GM23338 (cell line): ENCODE data around the gene ZSCAN32. TPM values are rescaled to one million over a fixed set of nuclear protein-coding genes. Genes with fewer than 3 reads are reported as not detected.

Experiments
- ATAC-seq: fragments of 200-7000 bp; cut with Tn5 transposase; 3 replicates; pipeline ENCODE4 v1.9.1; 2020
- DNase-seq: peaks from one replicate; pipeline ENCODE4 v3.0.0-alpha.2; 2015; ENCODE audit warnings: low spot score
- H2AFZ ChIP-seq: fragments of 200-600 bp; sonication (generic); 2 replicates; pipeline ENCODE4 v1.8.0; 2016; ENCODE audit warnings: antibody characterized with exemption, mild to moderate bottlenecking, moderate library complexity
- H3F3A ChIP-seq: fragments of 200-600 bp; sonication (generic); replicated peaks from 2 replicates; pipeline ENCODE4 v1.8.0; 2017; ENCODE audit warnings: antibody characterized with exemption, mixed run types, low read depth
- H3K27ac ChIP-seq: fragments of 200-600 bp; sonication (generic); 2 replicates; pipeline ENCODE4 v1.6.1; 2016; ENCODE audit warnings: low read depth
- H3K27me3 ChIP-seq: fragments of 200-600 bp; sonication (generic); 2 replicates; pipeline ENCODE4 v1.8.0; 2016; ENCODE audit warnings: mild to moderate bottlenecking, mixed run types, moderate library complexity; ENCODE audit not compliant: insufficient read depth
- H3K36me3 ChIP-seq: fragments of 200-600 bp; sonication (generic); 2 replicates; pipeline ENCODE4 v1.8.0; 2016; ENCODE audit warnings: mild to moderate bottlenecking; ENCODE audit not compliant: insufficient read depth
- H3K4me1 ChIP-seq: fragments of 200-600 bp; sonication (generic); 2 replicates; pipeline ENCODE4 v1.8.0; 2016; ENCODE audit warnings: mild to moderate bottlenecking, moderate library complexity; ENCODE audit not compliant: insufficient read depth
- H3K4me2 ChIP-seq: fragments of 200-600 bp; sonication (generic); 2 replicates; pipeline ENCODE4 v1.7.1; 2017; ENCODE audit warnings: mixed run types
- H3K4me3 ChIP-seq: fragments of 200-600 bp; sonication (generic); 2 replicates; pipeline ENCODE4 v1.6.1; 2016; ENCODE audit warnings: mixed run types
- H3K79me2 ChIP-seq: fragments of 200-600 bp; sonication (generic); replicated peaks from 2 replicates; pipeline ENCODE4 v1.8.0; 2017; ENCODE audit warnings: mild to moderate bottlenecking; ENCODE audit not compliant: insufficient read depth
- H3K9me2 ChIP-seq: fragments of 200-600 bp; sonication (generic); 2 replicates; pipeline ENCODE4 v1.8.0; 2017; ENCODE audit not compliant: insufficient read depth
- H4K20me1 ChIP-seq: fragments of 200-600 bp; sonication (generic); replicated peaks from 2 replicates; pipeline ENCODE4 v1.8.0; 2017; ENCODE audit warnings: mild to moderate bottlenecking; ENCODE audit not compliant: insufficient read depth
- H3K27ac Mint-ChIP-seq: 2 replicates; pipeline ENCODE4 v1.8.0; 2020; ENCODE audit warnings: inconsistent platforms, mild to moderate bottlenecking, moderate library complexity, mixed read lengths
- H3K27me3 Mint-ChIP-seq: 3 replicates; pipeline ENCODE4 v1.8.0; 2022; ENCODE audit warnings: low read depth, mild to moderate bottlenecking, moderate library complexity, mixed read lengths, inconsistent platforms; ENCODE audit not compliant: insufficient read depth, poor library complexity
- H3K36me3 Mint-ChIP-seq: 3 replicates; pipeline ENCODE4 v1.8.0; 2021; ENCODE audit warnings: low read depth, mild to moderate bottlenecking, inconsistent platforms, moderate library complexity, mixed read lengths
- H3K4me1 Mint-ChIP-seq: 3 replicates; pipeline ENCODE4 v1.8.0; 2020; ENCODE audit warnings: mild to moderate bottlenecking, inconsistent platforms, mixed read lengths
- H3K4me3 Mint-ChIP-seq: 3 replicates; pipeline ENCODE4 v1.8.0; 2021; ENCODE audit warnings: moderate library complexity, mild to moderate bottlenecking, inconsistent platforms, mixed read lengths
- H3K9me3 Mint-ChIP-seq: 3 replicates; pipeline ENCODE4 v1.8.0; 2020; ENCODE audit warnings: moderate library complexity, mild to moderate bottlenecking, inconsistent platforms, mixed read lengths
- CREB1 ChIP-seq: fragments of 250-450 bp; sonication (Bioruptor Pico); IDR thresholded peaks from 2 replicates; pipeline ENCODE4 v1.5.0; 2020; ENCODE audit warnings: low read depth, mild to moderate bottlenecking, moderate library complexity
- ETS1 ChIP-seq: IDR thresholded peaks from 2 replicates; pipeline ENCODE4 v1.6.1; 2016; ENCODE audit warnings: antibody characterized with exemption
- JUNB ChIP-seq: IDR thresholded peaks from one replicate; pipeline ENCODE4 v1.6.1; 2016; ENCODE audit warnings: antibody characterized with exemption; ENCODE audit not compliant: unreplicated experiment
- NANOG ChIP-seq: IDR thresholded peaks from 2 replicates; pipeline ENCODE4 v1.6.1; 2016; ENCODE audit warnings: antibody characterized with exemption, borderline replicate concordance
- POLR2AphosphoS5 ChIP-seq: IDR thresholded peaks from 2 replicates; pipeline ENCODE4 v1.6.1; 2016; ENCODE audit warnings: antibody characterized with exemption, low read depth
- STAT1 ChIP-seq: IDR thresholded peaks from one replicate; pipeline ENCODE4 v1.6.1; 2016; ENCODE audit warnings: antibody characterized with exemption; ENCODE audit not compliant: unreplicated experiment
- ZNF114 ChIP-seq: fragments of 250-450 bp; sonication (Bioruptor Pico); IDR thresholded peaks from 2 replicates; pipeline ENCODE4 v1.5.0; 2020; ENCODE audit warnings: mild to moderate bottlenecking, moderate library complexity
- ZNF331 ChIP-seq: fragments of 250-450 bp; sonication (Bioruptor Pico); IDR thresholded peaks from 2 replicates; pipeline ENCODE4 v1.5.0; 2020; ENCODE audit warnings: low read depth, mild to moderate bottlenecking, moderate library complexity
- ZNF462 ChIP-seq: fragments of 250-450 bp; sonication (Bioruptor Pico); IDR thresholded peaks from 2 replicates; pipeline ENCODE4 v1.5.0; 2020; ENCODE audit warnings: mild to moderate bottlenecking, moderate library complexity
- polyA plus RNA-seq: library from polyadenylated mRNA; unstranded; fragments of >200 nt; fragmentation: Nextera tagmentation; extraction: Ambion mirVana; gene quantifications from 2 replicates; pipeline ENCODE4 v1.2.1, GENCODE V29; 2016
- total RNA-seq: library from RNA; depleted of rRNA; stranded (reverse); fragments of >200 nt; shearing (Covaris generic); gene quantifications from 2 replicates; pipeline ENCODE4 v1.2.3, GENCODE V29; 2014

The ZSCAN32 gene
- total and polyA plus RNA-seq, 2 experiments from 2014 or later = 11.7 to 19.2 TPM

DNA sequence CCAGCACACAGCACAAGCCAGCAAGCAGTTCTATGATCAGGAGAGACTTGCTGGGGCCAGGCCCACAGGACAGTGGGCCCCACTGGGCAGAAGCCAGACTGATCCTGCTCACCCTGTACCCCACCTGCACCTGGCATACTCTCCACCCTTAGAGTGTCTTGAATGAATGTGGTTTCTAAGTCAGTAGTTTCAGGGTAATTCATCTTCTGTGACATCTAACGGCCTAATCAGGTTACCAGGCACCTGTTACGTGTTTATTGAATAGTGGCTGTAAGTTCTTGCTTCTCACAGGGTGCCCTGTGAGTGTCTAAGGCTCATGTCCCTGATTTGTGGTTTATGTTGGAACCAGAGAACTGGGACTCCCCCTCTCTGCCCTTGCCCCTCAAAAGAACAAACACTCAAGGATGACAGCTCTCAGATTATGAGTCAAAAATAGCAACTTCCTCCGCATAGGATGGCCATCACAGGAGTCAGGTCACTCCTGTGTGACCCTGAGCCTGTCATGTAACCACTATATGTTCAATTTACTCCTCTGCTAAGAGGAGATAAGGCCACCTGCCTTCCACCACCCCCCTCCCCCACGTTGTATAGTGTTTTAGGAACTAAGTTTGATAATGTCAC, 52.1 kb downstream of the ZSCAN32 start:
- H3K36me3 ChIP-seq = no peaks in the 10 kb centered on the region
- H3K27me3 ChIP-seq = no peaks in the 10 kb centered on the region
- H3K4me1 ChIP-seq = no peaks in the 10 kb centered on the region
- Mint-ChIP-seq H3K4me3 (no peak overlapping the region), H3K9me3 (peaks cover 76% of the 10 kb centered on the region), H3K36me3 (peaks cover 14% of the 10 kb centered on the region), H3K4me1 (no peaks in the 10 kb centered on the region), H3K27me3 (peaks cover 2% of the 10 kb centered on the region), H3K27ac (no peak overlapping the region)
- no peak for ATAC-seq
- no peak overlapping the region for H3K4me2 ChIP-seq
- H3K79me2 ChIP-seq = no peaks in the 10 kb centered on the region
- H3F3A ChIP-seq = no peaks in the 10 kb centered on the region
- DNase-seq = no peak
- H4K20me1 ChIP-seq = no peaks in the 10 kb centered on the region
- TF ChIP-seq STAT1 (no peak), ETS1 (no peak), JUNB (no peak), ZNF331 (CRISPR knock-in tag) (no peak)
- H3K27ac ChIP-seq = no peak overlapping the region
- H3K9me2 ChIP-seq = no peaks in the 10 kb centered on the region
- no peak overlapping the region for H2AFZ ChIP-seq
- no peak overlapping the region for H3K4me3 ChIP-seq

- Histone ChIP-seq H3K9me2 (no peaks in the 10 kb centered on the region), H4K20me1 (no peaks in the 10 kb centered on the region), H3K36me3 (no peaks in the 10 kb centered on the region), H3K4me2 (no peak overlapping the region), H3K27ac (no peak overlapping the region), H3K4me1 (no peaks in the 10 kb centered on the region), H3K27me3 (no peaks in the 10 kb centered on the region), H2AFZ (no peak overlapping the region), H3K4me3 (no peak overlapping the region), H3F3A (no peaks in the 10 kb centered on the region), H3K79me2 (no peaks in the 10 kb centered on the region)
- H3K4me1 Mint-ChIP-seq = no peaks in the 10 kb centered on the region
- peaks cover 2% of the 10 kb centered on the region for H3K27me3 Mint-ChIP-seq
- peaks cover 76% of the 10 kb centered on the region for H3K9me3 Mint-ChIP-seq
- no peak overlapping the region for H3K27ac Mint-ChIP-seq
- ATAC-seq (no peak), DNase-seq (no peak)
- H3K36me3 Mint-ChIP-seq = peaks cover 14% of the 10 kb centered on the region
- H3K4me3 Mint-ChIP-seq = no peak overlapping the region
- TF ChIP-seq ZNF331 (CRISPR knock-in tag) = no peak
- no peak for TF ChIP-seq JUNB
- TF ChIP-seq POLR2AphosphoS5 = no peak
- no peak for TF ChIP-seq ZNF462 (CRISPR knock-in tag)
- TF ChIP-seq NANOG = no peak
- TF ChIP-seq CREB1 (CRISPR knock-in tag) = no peak
- no peak for TF ChIP-seq ZNF114 (CRISPR knock-in tag)
- no peak for TF ChIP-seq STAT1
- no peak for TF ChIP-seq ETS1
These were observed 53.2 kb downstream of the ZSCAN32 start for GRCh38 chr16:3347586-3347985.
